SJCRH30 (cell line): ENCODE data around the gene ITGA8. TPM values are rescaled to one million over a fixed set of nuclear protein-coding genes. Genes with fewer than 3 reads are reported as not detected.

ENCODE experiments used
- total RNA-seq: library from RNA; depleted of rRNA; stranded (reverse); fragments of >200 nt; shearing (Covaris generic); gene quantifications from 2 replicates; pipeline ENCODE4 v1.2.3, GENCODE V29; 2014; rRNA removed

ITGA8 gene
- total RNA-seq, 1 experiment from 2014 or later, result not detected

Other genes with a start within 250 kb of the ITGA8 start
- gene MINDY3, start 140.6 kb upstream of the ITGA8 start, total RNA-seq, result 18.4 and 22.0 TPM in 2 replicates